Mucosa of gallbladder (tissue), 1 donor: ENCODE measurements around the gene RNF222. TPM values are rescaled to one million over a fixed set of nuclear protein-coding genes. Genes with fewer than 3 reads are reported as not detected.
A peak's percentile ranks its signal among the peaks of the same experiment; 100 is the strongest.
"Not testable (repeated sequence)": the region's sequence is repeated elsewhere in the genome, so short reads cannot be mapped to it uniquely, and the experiment has no call there.

Experiments
- DNase-seq: peaks from one replicate; pipeline ENCODE4 v3.0.0-alpha.2; 2020; ENCODE audit warnings: low spot score
- total RNA-seq: library from RNA; stranded (reverse); gene quantifications from one replicate; pipeline ENCODE4 v1.2.1, GENCODE V29; 2021
- donor health status: DM: no; HTN: no; CAD: no.

RNF222 gene
- total RNA-seq, 1 donor from 2014 or later: not detected

- DNase-seq: no peak
Observed at GRCh38 chr17:8410883-8411238, 13.2 kb upstream of the RNF222 start.

- DNase-seq: peak; percentile 90
Observed at GRCh38 chr17:8409966-8410882, 12.6 kb upstream of the RNF222 start.

- peak; percentile 62 for DNase-seq
Observed at GRCh38 chr17:8408371-8408770, 10.7 kb upstream of the RNF222 start.

GRCh38 chr17:8406174-8406573 is 8.5 kb upstream of the RNF222 start:
- DNase-seq: no peak

- no peak for DNase-seq
Observed at GRCh38 chr17:8405499-8406016, 7.9 kb upstream of the RNF222 start.

- no peak for DNase-seq
Observed at GRCh38 chr17:8402921-8403536, 5.4 kb upstream of the RNF222 start.

GRCh38 chr17:8401107-8401506 is 3.5 kb upstream of the RNF222 start:
- no peak for DNase-seq

- no peak for DNase-seq
Observed at GRCh38 chr17:8398980-8399379, 1.4 kb upstream of the RNF222 start.

- DNase-seq: not testable (repeated sequence)
Observed at GRCh38 chr17:8394497-8394896, 3.1 kb downstream of the RNF222 start.

GRCh38 chr17:8393470-8394231 is 4.0 kb downstream of the RNF222 start:
- DNase-seq: no peak

GRCh38 chr17:8392674-8393469 is 4.8 kb downstream of the RNF222 start:
- DNase-seq: no peak

GRCh38 chr17:8392274-8392673 is 5.4 kb downstream of the RNF222 start:
- no peak for DNase-seq

GRCh38 chr17:8391711-8392110 is 5.9 kb downstream of the RNF222 start:
- DNase-seq: no peak

GRCh38 chr17:8387914-8388651 is 9.5 kb downstream of the RNF222 start:
- no peak for DNase-seq

- DNase-seq: no peak
Observed at GRCh38 chr17:8386841-8387240, 10.8 kb downstream of the RNF222 start.

GRCh38 chr17:8384801-8385378 is 12.7 kb downstream of the RNF222 start:
- no peak for DNase-seq

- peak; percentile 98 for DNase-seq
Observed at GRCh38 chr17:8383143-8383822, 14.3 kb downstream of the RNF222 start, which contains the start of gene RPL26. Gene RPL26 (minus strand): TSS chr17:8383193. CDS start chr17:8382310, 883 bp downstream.

GRCh38 chr17:8382880-8383142 is 14.8 kb downstream of the RNF222 start:
- DNase-seq: no peak

- no peak for DNase-seq
Observed at GRCh38 chr17:8382052-8382879, 15.4 kb downstream of the RNF222 start.
